Left ventricle myocardium superior (tissue), 1 donor: ENCODE measurements around the gene TMEM145. TPM values are rescaled to one million over a fixed set of nuclear protein-coding genes. Genes with fewer than 3 reads are reported as not detected.
"Not testable (repeated sequence)": the region's sequence is repeated elsewhere in the genome, so short reads cannot be mapped to it uniquely, and the experiment has no call there.

ENCODE experiments used
- ATAC-seq: fragments of 200-7000 bp; cut with Tn5 transposase; one replicate; pipeline ENCODE4 v1.9.1; 2020; ENCODE audit warnings: mild to moderate bottlenecking, moderate library complexity
- DNase-seq: peaks from one replicate; pipeline ENCODE4 v3.0.0-alpha.2; 2020
- intact Hi-C: fragments of 100-400 bp; cut with micrococcal nuclease; formaldehyde crosslinking; loops from one replicate; pipeline ENCODE4 v1.11.0; 2022
- total RNA-seq: library from RNA; stranded (reverse); fragmentation: NEBNext Ultra II Directional; extraction: Animal tissue kit (Norgen Biotek cat#: 25700); gene quantifications from one replicate; pipeline ENCODE4 v1.2.1, GENCODE V29; 2021
- donor health status: DM: no; HTN: yes; CAD: no; lungs with severe emphysema.

The TMEM145 gene
- total RNA-seq, 1 donor from 2014 or later, result 0.64 TPM

GRCh38 chr19:42326969-42327368, 13.9 kb downstream of the TMEM145 start:
- ATAC-seq, result no peak
- intact Hi-C loops, result no loop called here
- no peak for DNase-seq

GRCh38 chr19:42327381-42327780, 14.3 kb downstream of the TMEM145 start:
- intact Hi-C loops, result no loop called here
- ATAC-seq (no peak), DNase-seq (no peak)

- no peak for ATAC-seq
- no peak for DNase-seq
- intact Hi-C loops, result no loop called here
Measured at GRCh38 chr19:42328106-42328505, 15.0 kb downstream of the TMEM145 start.

GRCh38 chr19:42328854-42329253, 15.7 kb downstream of the TMEM145 start:
- ATAC-seq, result no peak
- intact Hi-C loops, result no loop called here
- no peak for DNase-seq

GRCh38 chr19:42330241-42330711, 17.2 kb downstream of the TMEM145 start:
- intact Hi-C loops, result no loop called here
- DNase-seq, result no peak
- ATAC-seq, result no peak

GRCh38 chr19:42331333-42331732, 18.2 kb downstream of the TMEM145 start:
- ATAC-seq, DNase-seq, intact Hi-C loops: not testable (repeated sequence)

- DNase-seq, result no peak
- peak; percentile 57 for ATAC-seq
- intact Hi-C loops, result no loop called here
Measured at GRCh38 chr19:42332059-42332458, 18.9 kb downstream of the TMEM145 start.

- intact Hi-C loops, result no loop called here
- ATAC-seq, result no peak
- no peak for DNase-seq
Measured at GRCh38 chr19:42333018-42333417, 19.9 kb downstream of the TMEM145 start.

- intact Hi-C loops, result no loop called here
- no peak for DNase-seq
- no peak for ATAC-seq
Measured at GRCh38 chr19:42333975-42334696, 21.0 kb downstream of the TMEM145 start.

- intact Hi-C loops, result no loop called here
- ATAC-seq (no peak), DNase-seq (no peak)
Measured at GRCh38 chr19:42334697-42335373, 21.7 kb downstream of the TMEM145 start.

GRCh38 chr19:42335374-42335936, 22.3 kb downstream of the TMEM145 start:
- intact Hi-C loops, result no loop called here
- DNase-seq (no peak), ATAC-seq (no peak)

- ATAC-seq (no peak), DNase-seq (no peak)
- intact Hi-C loops, result no loop called here
Measured at GRCh38 chr19:42335971-42336370, 22.9 kb downstream of the TMEM145 start.

GRCh38 chr19:42339126-42339860, 26.2 kb downstream of the TMEM145 start:
- intact Hi-C loops, DNase-seq, ATAC-seq: not testable (repeated sequence)

- ATAC-seq, intact Hi-C loops, DNase-seq: not testable (repeated sequence)
Measured at GRCh38 chr19:42339922-42340321, 26.8 kb downstream of the TMEM145 start.

- DNase-seq (no peak), ATAC-seq (no peak)
- intact Hi-C loops, result no loop called here
Measured at GRCh38 chr19:42343344-42344110, 30.4 kb downstream of the TMEM145 start.

- no peak for DNase-seq
- ATAC-seq, result no peak
- intact Hi-C loops, result no loop called here
Measured at GRCh38 chr19:42344336-42344893, 31.3 kb downstream of the TMEM145 start.

GRCh38 chr19:42345191-42345812, 32.2 kb downstream of the TMEM145 start:
- intact Hi-C loops, result no loop called here
- ATAC-seq (no peak), DNase-seq (no peak)

GRCh38 chr19:42348211-42348610, 35.1 kb downstream of the TMEM145 start:
- intact Hi-C loops, result no loop called here
- DNase-seq, result no peak
- ATAC-seq, result no peak
